Lower leg skin (tissue), 3 donors: ENCODE measurements around the gene ENO2.

ENCODE experiments used
- POLR2A ChIP-seq, 2 donors: fragments of 450-650 bp; IDR thresholded peaks; one replicate each; pipeline ENCODE4 v1.6.1; 2016 to 2017; ENCODE audit warnings: antibody characterized with exemption in 2 of 2, mild to moderate bottlenecking in 1 of 2, moderate library complexity in 1 of 2
- TF ChIP-seq, protein P1 (sequence below), 3 donors: fragments of 450-650 bp; IDR thresholded peaks; one replicate each; pipeline ENCODE4 v1.5.1; 2016; ENCODE audit warnings: antibody characterized with exemption in 3 of 3, mild to moderate bottlenecking in 3 of 3, moderate library complexity in 2 of 3

GRCh38 chr12:6945613-6946012 is 31.2 kb downstream of the ENO2 start:
- TF ChIP-seq, protein P1, sequence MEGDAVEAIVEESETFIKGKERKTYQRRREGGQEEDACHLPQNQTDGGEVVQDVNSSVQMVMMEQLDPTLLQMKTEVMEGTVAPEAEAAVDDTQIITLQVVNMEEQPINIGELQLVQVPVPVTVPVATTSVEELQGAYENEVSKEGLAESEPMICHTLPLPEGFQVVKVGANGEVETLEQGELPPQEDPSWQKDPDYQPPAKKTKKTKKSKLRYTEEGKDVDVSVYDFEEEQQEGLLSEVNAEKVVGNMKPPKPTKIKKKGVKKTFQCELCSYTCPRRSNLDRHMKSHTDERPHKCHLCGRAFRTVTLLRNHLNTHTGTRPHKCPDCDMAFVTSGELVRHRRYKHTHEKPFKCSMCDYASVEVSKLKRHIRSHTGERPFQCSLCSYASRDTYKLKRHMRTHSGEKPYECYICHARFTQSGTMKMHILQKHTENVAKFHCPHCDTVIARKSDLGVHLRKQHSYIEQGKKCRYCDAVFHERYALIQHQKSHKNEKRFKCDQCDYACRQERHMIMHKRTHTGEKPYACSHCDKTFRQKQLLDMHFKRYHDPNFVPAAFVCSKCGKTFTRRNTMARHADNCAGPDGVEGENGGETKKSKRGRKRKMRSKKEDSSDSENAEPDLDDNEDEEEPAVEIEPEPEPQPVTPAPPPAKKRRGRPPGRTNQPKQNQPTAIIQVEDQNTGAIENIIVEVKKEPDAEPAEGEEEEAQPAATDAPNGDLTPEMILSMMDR (IDR thresholded peaks at IDR 0.05): no peak
- no peak for TF ChIP-seq POLR2A (IDR thresholded peaks at IDR 0.05)
